HEK293 (cell line): Measurements from ENCODE around the gene GAP43.

Source experiments
- CTCF ChIA-PET: fragments of 350-600 bp; formaldehyde crosslinking; extraction: SDS; loops from one replicate; lab custom pipeline; 2021; ENCODE audit warnings: antibody characterized with exemption; lab: Yijun Ruan, JAX
- POLR2A ChIA-PET: fragments of 300-600 bp; formaldehyde crosslinking; extraction: SDS; loops from one replicate; lab custom pipeline; 2020; ENCODE audit warnings: antibody characterized with exemption, inconsistent platforms; lab: Yijun Ruan, JAX
- H3K27ac ChIP-seq: fragments of 200-500 bp; sonication (Bioruptor generic); 2 replicates; pipeline ENCODE4 v1.5.1; 2014; ENCODE audit warnings: low read depth, low read length, control low read depth, inconsistent platforms; ENCODE audit errors: extremely low read depth
- H3K36me3 ChIP-seq, 2 experiments: fragments of 200-500 bp in 1 of 2; sonication (Bioruptor generic) in 1 of 2; 1 replicate in 1 of 2; 2 replicates in 1 of 2; pipeline ENCODE4 v1.5.1; 2014 to 2017; ENCODE audit warnings: inconsistent platforms in 2 of 2, low read length in 2 of 2; ENCODE audit not compliant: control insufficient read depth in 2 of 2, insufficient read depth in 1 of 2
- H3K4me1 ChIP-seq: fragments of 200-500 bp; sonication (Bioruptor generic); 2 replicates; pipeline ENCODE4 v1.5.1; 2014; ENCODE audit warnings: mild to moderate bottlenecking, low read length, inconsistent platforms; ENCODE audit not compliant: control insufficient read depth, insufficient read depth
- H3K4me3 ChIP-seq: 2 replicates; pipeline ENCODE4 v1.5.1; 2011; ENCODE audit warnings: low read depth, mild to moderate bottlenecking, control low read depth, low read length, moderate library complexity
- H3K9me3 ChIP-seq: fragments of 200-500 bp; sonication (Bioruptor generic); 2 replicates; pipeline ENCODE4 v1.5.1; 2014; ENCODE audit warnings: low read depth, low read length, inconsistent platforms; ENCODE audit not compliant: control insufficient read depth, insufficient read depth
- FEZF1 ChIP-seq: fragments of 450-650 bp; formaldehyde crosslinking; IDR thresholded peaks from 2 replicates; pipeline ENCODE4 v1.5.1; 2016; ENCODE audit warnings: missing biosample characterization, missing genetic modification characterization
- HOXC10 ChIP-seq: sonication (generic); formaldehyde crosslinking; IDR thresholded peaks from 2 replicates; pipeline ENCODE4 v1.8.1; 2023; ENCODE audit warnings: mild to moderate bottlenecking, missing genetic modification reagents
- OVOL3 ChIP-seq: fragments of 450-650 bp; formaldehyde crosslinking; IDR thresholded peaks from 2 replicates; pipeline ENCODE4 v1.5.1; 2016; ENCODE audit warnings: missing biosample characterization, missing genetic modification characterization
- PRDM4 ChIP-seq: fragments of 450-650 bp; formaldehyde crosslinking; IDR thresholded peaks from 2 replicates; pipeline ENCODE4 v1.5.1; 2017; ENCODE audit warnings: missing biosample characterization, missing genetic modification characterization
- SP7 ChIP-seq: fragments of 450-650 bp; formaldehyde crosslinking; IDR thresholded peaks from 2 replicates; pipeline ENCODE4 v1.5.1; 2016; ENCODE audit warnings: missing biosample characterization, missing genetic modification characterization
- ZFP69B ChIP-seq: fragments of 450-650 bp; formaldehyde crosslinking; IDR thresholded peaks from 2 replicates; pipeline ENCODE4 v1.5.1; 2016; ENCODE audit warnings: missing biosample characterization, missing genetic modification characterization
- ZNF132 ChIP-seq: fragments of 450-650 bp; formaldehyde crosslinking; IDR thresholded peaks from 2 replicates; pipeline ENCODE4 v1.5.1; 2017; ENCODE audit warnings: missing biosample characterization, missing genetic modification characterization, borderline replicate concordance
- ZNF169 ChIP-seq: fragments of 450-650 bp; formaldehyde crosslinking; IDR thresholded peaks from 2 replicates; pipeline ENCODE4 v1.5.1; 2016; ENCODE audit warnings: missing biosample characterization, missing genetic modification characterization
- ZNF274 ChIP-seq, 2 experiments: fragments of 200-500 bp in 1 of 2; fragments of 450-650 bp in 1 of 2; sonication (Bioruptor generic) in 1 of 2; formaldehyde crosslinking in 1 of 2; IDR thresholded peaks; 2 replicates each; pipeline versions ENCODE4 v1.5.1 to v1.6.1; 2014 to 2016; ENCODE audit warnings: borderline replicate concordance in 1 of 2, inconsistent platforms in 1 of 2, low read length in 1 of 2, missing biosample characterization in 1 of 2, missing genetic modification characterization in 1 of 2
- ZNF324 ChIP-seq: fragments of 450-650 bp; formaldehyde crosslinking; IDR thresholded peaks from 2 replicates; pipeline ENCODE4 v1.5.1; 2016; ENCODE audit warnings: missing biosample characterization, missing genetic modification characterization
- ZNF514 ChIP-seq: fragments of 450-650 bp; formaldehyde crosslinking; IDR thresholded peaks from 2 replicates; pipeline ENCODE4 v1.5.1; 2016; ENCODE audit warnings: missing biosample characterization, missing genetic modification characterization
- ZNF518A ChIP-seq: fragments of 450-650 bp; formaldehyde crosslinking; conservative IDR thresholded peaks from 2 replicates; pipeline ENCODE4 v1.5.1; 2016; ENCODE audit warnings: low read depth, missing biosample characterization, missing genetic modification characterization
- ZNF521 ChIP-seq: fragments of 450-650 bp; formaldehyde crosslinking; IDR thresholded peaks from 2 replicates; pipeline ENCODE4 v1.5.1; 2017; ENCODE audit warnings: missing biosample characterization, mild to moderate bottlenecking, missing genetic modification characterization
- ZNF548 ChIP-seq: fragments of 450-650 bp; formaldehyde crosslinking; IDR thresholded peaks from 2 replicates; pipeline ENCODE4 v1.5.1; 2016; ENCODE audit warnings: missing biosample characterization, missing genetic modification characterization
- ZNF560 ChIP-seq: fragments of 450-650 bp; formaldehyde crosslinking; IDR thresholded peaks from 2 replicates; pipeline ENCODE4 v1.5.1; 2017; ENCODE audit warnings: missing biosample characterization, missing genetic modification characterization, borderline replicate concordance
- ZNF629 ChIP-seq: fragments of 450-650 bp; formaldehyde crosslinking; IDR thresholded peaks from 2 replicates; pipeline ENCODE4 v1.5.1; 2017; ENCODE audit warnings: missing biosample characterization, missing genetic modification characterization
- ZNF76 ChIP-seq: fragments of 450-650 bp; formaldehyde crosslinking; IDR thresholded peaks from 2 replicates; pipeline ENCODE4; 2016; ENCODE audit warnings: low read depth, missing biosample characterization, missing genetic modification characterization, borderline replicate concordance
- ZNF768 ChIP-seq: fragments of 450-650 bp; formaldehyde crosslinking; IDR thresholded peaks from 2 replicates; pipeline ENCODE4 v1.5.1; 2018; ENCODE audit warnings: missing biosample characterization, mild to moderate bottlenecking, missing genetic modification characterization
- ZSCAN16 ChIP-seq: fragments of 450-650 bp; formaldehyde crosslinking; IDR thresholded peaks from 2 replicates; pipeline ENCODE4 v1.5.1; 2016; ENCODE audit warnings: missing biosample characterization, missing genetic modification characterization
- TF ChIP-seq, protein P1 (sequence below): fragments of 450-650 bp; formaldehyde crosslinking; IDR thresholded peaks from 2 replicates; pipeline ENCODE4 v1.5.1; 2016; ENCODE audit warnings: missing biosample characterization, missing genetic modification characterization
- TF ChIP-seq, protein P2 (sequence below): IDR thresholded peaks from 2 replicates; pipeline ENCODE4 v1.6.1; 2011; ENCODE audit warnings: mild to moderate bottlenecking, low read depth, low read length, borderline replicate concordance

The GAP43 gene

DNA sequence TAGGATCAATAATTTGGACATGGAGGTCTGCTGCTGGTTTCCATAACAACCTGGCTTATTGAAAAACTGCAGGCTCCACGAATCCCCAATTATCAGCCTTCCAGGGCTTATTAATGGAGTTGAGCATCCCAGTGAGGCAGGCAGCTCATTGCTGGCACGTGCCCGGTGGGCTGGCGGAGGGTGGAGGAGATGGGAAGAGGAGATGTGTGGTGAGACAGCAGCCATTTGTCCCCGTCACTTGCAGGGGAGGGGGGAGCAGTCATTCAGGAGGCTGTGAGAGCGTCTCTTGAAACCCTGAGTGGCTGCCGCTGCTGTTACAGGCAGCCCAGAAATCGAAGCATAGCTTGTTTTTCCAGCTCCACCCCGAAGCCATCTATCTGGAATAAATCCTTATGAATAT lies 70.6 kb downstream of the GAP43 start (continued):
- TF ChIP-seq ZNF521 (tag by site-specific recombination) (no peak), ZNF560 (no peak), ZNF324 (tag by site-specific recombination) (no peak), ZNF514 (tag by site-specific recombination) (no peak)

DNA sequence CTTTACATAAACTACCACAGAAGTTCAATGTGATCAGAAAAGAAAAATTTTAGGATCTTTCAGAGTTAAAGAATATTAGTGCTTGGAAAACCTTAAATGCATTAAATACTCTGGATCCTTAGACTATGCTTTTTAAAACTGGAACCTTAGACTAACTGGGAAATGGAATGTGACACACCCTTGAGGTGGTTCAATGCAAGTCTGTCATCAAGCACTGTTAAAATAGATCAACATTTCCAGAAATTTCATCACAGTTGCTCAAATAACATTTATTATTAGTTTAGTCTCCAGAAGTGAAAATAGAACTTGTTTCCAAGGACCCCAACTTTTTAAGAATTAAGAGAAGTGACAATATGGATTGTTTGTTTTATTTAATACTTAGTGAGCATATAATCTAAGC lies 71.8 kb downstream of the GAP43 start:
- CTCF ChIA-PET = no interaction called here
- TF ChIP-seq ZNF76 (tag by site-specific recombination) (no peak), SP7 (no peak)
- POLR2A ChIA-PET = no interaction called here

DNA sequence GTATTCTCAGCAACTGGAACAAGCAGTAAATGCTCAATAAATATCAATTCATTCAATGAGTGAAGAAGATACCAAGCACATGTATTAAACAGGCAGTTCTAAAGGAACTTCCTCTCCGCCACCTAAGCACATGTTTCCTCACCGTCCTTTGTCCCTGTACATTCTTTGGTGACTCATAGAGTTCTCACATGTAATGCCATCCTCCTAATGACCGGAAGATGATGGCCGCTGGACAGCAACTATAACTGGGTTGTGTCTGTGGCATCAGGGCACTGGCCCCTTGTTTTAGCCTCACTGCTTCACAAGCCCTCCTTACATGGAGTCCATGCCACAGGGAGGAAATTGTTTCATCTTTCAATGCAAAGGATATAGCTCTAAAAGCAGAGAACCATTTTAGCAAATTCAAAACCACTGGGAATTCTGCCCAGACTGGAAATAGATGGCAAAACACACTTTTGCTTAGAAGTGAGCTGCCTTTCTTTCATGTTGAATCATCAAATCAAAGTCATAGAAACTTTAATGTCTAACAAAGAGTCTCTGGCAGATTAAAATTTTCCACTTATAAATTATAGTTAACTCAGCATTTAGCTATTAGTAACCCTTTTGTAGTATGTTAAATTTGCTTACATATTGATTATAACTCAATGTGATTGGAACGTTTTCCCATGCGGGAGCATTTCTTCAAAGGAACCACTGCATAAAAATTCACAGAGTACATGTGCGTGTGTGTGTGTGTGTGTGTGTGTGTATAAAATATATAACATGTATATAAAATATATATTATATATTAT lies 74.1 kb downstream of the GAP43 start:
- H3K4me1 ChIP-seq = no peaks in the 10 kb centered on the region
- ChIA-PET POLR2A (no interaction called here), CTCF (interaction anchor here (0.6 kb wide), 3 partner anchors 17 to 121 kb away, joined by 3 to 5 read pairs (median 4); no protein-coding TSS in a partner anchor)
- H3K4me3 ChIP-seq = no peak overlapping the region
- H3K27ac ChIP-seq = no peak overlapping the region
- no peak for TF ChIP-seq ZNF132
- no peak for TF ChIP-seq ZNF548 (tag by site-specific recombination)
- TF ChIP-seq ZNF629 = no peak
- no peak for TF ChIP-seq ZFP69B (tag by site-specific recombination)
- no peak for TF ChIP-seq PRDM4 (tag by site-specific recombination)
- no peak for TF ChIP-seq ZNF169
- no peak for TF ChIP-seq ZSCAN16 (tag by site-specific recombination)
- no peak for TF ChIP-seq OVOL3
- no peak for TF ChIP-seq HOXC10
- no peak for TF ChIP-seq ZNF768 (tag by site-specific recombination)
- TF ChIP-seq ZNF518A (tag by site-specific recombination) = no peak
- TF ChIP-seq, protein P1, sequence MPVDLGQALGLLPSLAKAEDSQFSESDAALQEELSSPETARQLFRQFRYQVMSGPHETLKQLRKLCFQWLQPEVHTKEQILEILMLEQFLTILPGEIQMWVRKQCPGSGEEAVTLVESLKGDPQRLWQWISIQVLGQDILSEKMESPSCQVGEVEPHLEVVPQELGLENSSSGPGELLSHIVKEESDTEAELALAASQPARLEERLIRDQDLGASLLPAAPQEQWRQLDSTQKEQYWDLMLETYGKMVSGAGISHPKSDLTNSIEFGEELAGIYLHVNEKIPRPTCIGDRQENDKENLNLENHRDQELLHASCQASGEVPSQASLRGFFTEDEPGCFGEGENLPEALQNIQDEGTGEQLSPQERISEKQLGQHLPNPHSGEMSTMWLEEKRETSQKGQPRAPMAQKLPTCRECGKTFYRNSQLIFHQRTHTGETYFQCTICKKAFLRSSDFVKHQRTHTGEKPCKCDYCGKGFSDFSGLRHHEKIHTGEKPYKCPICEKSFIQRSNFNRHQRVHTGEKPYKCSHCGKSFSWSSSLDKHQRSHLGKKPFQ = no peak
- TF ChIP-seq ZNF274 (IDR thresholded peaks at IDR 0.05; ENCODE audit: low read length) = no peak
- no peak for TF ChIP-seq ZNF274 (tag by site-specific recombination; IDR thresholded peaks at IDR 0.05; ENCODE audit: borderline replicate concordance)
- TF ChIP-seq FEZF1 (tag by site-specific recombination) = no peak
- TF ChIP-seq, protein P2, sequence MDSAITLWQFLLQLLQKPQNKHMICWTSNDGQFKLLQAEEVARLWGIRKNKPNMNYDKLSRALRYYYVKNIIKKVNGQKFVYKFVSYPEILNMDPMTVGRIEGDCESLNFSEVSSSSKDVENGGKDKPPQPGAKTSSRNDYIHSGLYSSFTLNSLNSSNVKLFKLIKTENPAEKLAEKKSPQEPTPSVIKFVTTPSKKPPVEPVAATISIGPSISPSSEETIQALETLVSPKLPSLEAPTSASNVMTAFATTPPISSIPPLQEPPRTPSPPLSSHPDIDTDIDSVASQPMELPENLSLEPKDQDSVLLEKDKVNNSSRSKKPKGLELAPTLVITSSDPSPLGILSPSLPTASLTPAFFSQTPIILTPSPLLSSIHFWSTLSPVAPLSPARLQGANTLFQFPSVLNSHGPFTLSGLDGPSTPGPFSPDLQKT = no peak
- H3K36me3 ChIP-seq = no peaks in the 10 kb centered on the region
- no peaks in the 10 kb centered on the region for H3K9me3 ChIP-seq

More for the DNA sequence above, 71.8 kb downstream of the GAP43 start:
- Histone ChIP-seq H3K27ac (no peak overlapping the region), H3K4me3 (no peak overlapping the region), H3K36me3 (no peaks in the 10 kb centered on the region), H3K4me1 (no peaks in the 10 kb centered on the region), H3K9me3 (no peaks in the 10 kb centered on the region)
